OCI-LY1 (cell line): ENCODE results near the gene GALNTL6.
A peak's percentile ranks its signal among the peaks of the same experiment; 100 is the strongest.

ENCODE experiments used
- H2AFZ ChIP-seq: fragments of 200-600 bp; sonication (generic), shearing (Covaris generic); 2 replicates; pipeline ENCODE4 v1.6.0; 2014; ENCODE audit warnings: antibody characterized with exemption, mild to moderate bottlenecking, low read length
- H3F3A ChIP-seq: fragments of 200-600 bp; sonication (generic), shearing (Covaris generic); 2 replicates; pipeline ENCODE4 v1.6.0; 2014; ENCODE audit warnings: mild to moderate bottlenecking, antibody characterized with exemption, low read length, moderate library complexity; ENCODE audit not compliant: insufficient read depth
- H3K27ac ChIP-seq: fragments of 200-600 bp; sonication (generic); 2 replicates; pipeline ENCODE4 v1.5.1; 2014; ENCODE audit warnings: low read length, mixed run types, mild to moderate bottlenecking, low read depth; ENCODE audit not compliant: poor library complexity, severe bottlenecking
- H3K27me3 ChIP-seq: fragments of 200-600 bp; sonication (generic); 2 replicates; pipeline ENCODE4 v1.6.0; 2014; ENCODE audit warnings: antibody characterized with exemption, mild to moderate bottlenecking, low read length, moderate library complexity; ENCODE audit not compliant: insufficient read depth
- H3K36me3 ChIP-seq: fragments of 200-600 bp; sonication (generic); 2 replicates; pipeline ENCODE4 v1.6.1; 2014; ENCODE audit warnings: mild to moderate bottlenecking, antibody characterized with exemption, low read length, moderate library complexity, mixed read lengths; ENCODE audit not compliant: insufficient read depth
- H3K4me1 ChIP-seq: fragments of 200-600 bp; sonication (generic); 2 replicates; pipeline ENCODE4 v1.5.1; 2014; ENCODE audit warnings: mild to moderate bottlenecking, low read length, moderate library complexity; ENCODE audit not compliant: insufficient read depth, severe bottlenecking
- H3K4me2 ChIP-seq: fragments of 200-600 bp; sonication (generic), shearing (Covaris generic); 2 replicates; pipeline ENCODE4 v1.6.1; 2014; ENCODE audit warnings: low read length
- H3K4me3 ChIP-seq: fragments of 200-600 bp; sonication (generic); 2 replicates; pipeline ENCODE4 v1.5.1; 2014; ENCODE audit warnings: low read length, low read depth, mild to moderate bottlenecking, mixed read lengths; ENCODE audit not compliant: poor library complexity, severe bottlenecking
- H3K79me2 ChIP-seq: fragments of 200-600 bp; shearing (Covaris generic); 2 replicates; pipeline ENCODE4 v1.6.1; 2016; ENCODE audit warnings: mixed run types, low read length, mixed read lengths; ENCODE audit not compliant: insufficient read depth
- H3K9ac ChIP-seq: fragments of 200-600 bp; sonication (generic), shearing (Covaris generic); 2 replicates; pipeline ENCODE4 v1.6.1; 2014; ENCODE audit warnings: mild to moderate bottlenecking, low read length, mixed read lengths
- H3K9me2 ChIP-seq: fragments of 200-600 bp; sonication (generic), shearing (Covaris generic); 2 replicates; pipeline ENCODE4 v1.6.1; 2014; ENCODE audit warnings: low read depth, mild to moderate bottlenecking, low read length, mixed read lengths
- H3K9me3 ChIP-seq: fragments of 200-600 bp; shearing (Covaris generic); 2 replicates; pipeline ENCODE4 v1.6.1; 2014; ENCODE audit warnings: low read length, mixed read lengths
- H4K20me1 ChIP-seq: fragments of 200-600 bp; sonication (generic), shearing (Covaris generic); 2 replicates; pipeline ENCODE4 v1.6.0; 2016; ENCODE audit warnings: mild to moderate bottlenecking, low read length; ENCODE audit not compliant: insufficient read depth
- CTCF ChIP-seq: fragments of 200-600 bp; sonication (generic), shearing (Covaris generic); IDR thresholded peaks from 2 replicates; pipeline ENCODE4 v1.5.1; 2017; ENCODE audit warnings: mild to moderate bottlenecking, antibody characterized with exemption, low read length, moderate library complexity, mixed read lengths
- EZH2 ChIP-seq: fragments of 200-600 bp; sonication (generic), shearing (Covaris generic); IDR thresholded peaks from 2 replicates; pipeline ENCODE4 v1.8.0; 2017; ENCODE audit warnings: borderline replicate concordance, mixed run types, mild to moderate bottlenecking, antibody characterized with exemption, low read length, moderate library complexity, mixed read lengths

GALNTL6 gene

GRCh38 chr4:173009129-173009823 is 1196.1 kb downstream of the GALNTL6 start:
- H3K9ac ChIP-seq = no peak overlapping the region
- no peaks in the 10 kb centered on the region for H3K27me3 ChIP-seq
- no peak overlapping the region for H3K4me3 ChIP-seq
- H4K20me1 ChIP-seq = no peaks in the 10 kb centered on the region
- H3K4me1 ChIP-seq = no peaks in the 10 kb centered on the region
- TF ChIP-seq CTCF (no peak), EZH2 (no peak)
- H3K9me2 ChIP-seq = no peaks in the 10 kb centered on the region
- H3K27ac ChIP-seq = no peak overlapping the region
- no peaks in the 10 kb centered on the region for H3K36me3 ChIP-seq
- H3K4me2 ChIP-seq = no peak overlapping the region
- H3F3A ChIP-seq = no peaks in the 10 kb centered on the region
- H2AFZ ChIP-seq = no peak overlapping the region
- H3K9me3 ChIP-seq = no peaks in the 10 kb centered on the region
- no peaks in the 10 kb centered on the region for H3K79me2 ChIP-seq

- Histone ChIP-seq H3K79me2 (no peaks in the 10 kb centered on the region), H3K4me3 (no peak overlapping the region), H3K4me2 (no peak overlapping the region), H3K9me3 (no peaks in the 10 kb centered on the region), H4K20me1 (no peaks in the 10 kb centered on the region), H3K36me3 (no peaks in the 10 kb centered on the region), H3K9ac (no peak overlapping the region), H3F3A (no peaks in the 10 kb centered on the region), H3K9me2 (no peaks in the 10 kb centered on the region), H3K4me1 (no peaks in the 10 kb centered on the region), H2AFZ (no peak overlapping the region), H3K27ac (no peak overlapping the region), H3K27me3 (no peaks in the 10 kb centered on the region)
- TF ChIP-seq EZH2 = no peak
Measured at GRCh38 chr4:173012608-173013007, 1199.4 kb downstream of the GALNTL6 start.

GRCh38 chr4:173013232-173013930 is 1200.2 kb downstream of the GALNTL6 start:
- Histone ChIP-seq H3K27ac (no peak overlapping the region), H2AFZ (no peak overlapping the region), H3K4me1 (no peaks in the 10 kb centered on the region), H3K36me3 (no peaks in the 10 kb centered on the region), H3K27me3 (no peaks in the 10 kb centered on the region), H3F3A (no peaks in the 10 kb centered on the region), H3K9me2 (no peaks in the 10 kb centered on the region), H4K20me1 (no peaks in the 10 kb centered on the region), H3K4me3 (no peak overlapping the region), H3K79me2 (no peaks in the 10 kb centered on the region), H3K9ac (no peak overlapping the region), H3K4me2 (no peak overlapping the region), H3K9me3 (no peaks in the 10 kb centered on the region)
- TF ChIP-seq EZH2 (no peak), CTCF (peak; percentile 78)
